ENCODE measurements around the gene CMYA5.
"Not testable (repeated sequence)": the region's sequence is repeated elsewhere in the genome, so short reads cannot be mapped to it uniquely, and the experiment has no call there.

CMYA5 gene

GRCh38 chr5:79689541-79690466, at the start of gene CMYA5:
Gene CMYA5 (plus strand): TSS chr5:79689836. CDS start chr5:79689908, 72 bp downstream.
- DNase-seq = no peak

- no peak for DNase-seq
Observed at GRCh38 chr5:79640571-79641055, 49.0 kb upstream of the CMYA5 start.

GRCh38 chr5:79641414-79641813, 48.2 kb upstream of the CMYA5 start:
- DNase-seq = no peak

- DNase-seq = no peak
Observed at GRCh38 chr5:79642210-79642609, 47.4 kb upstream of the CMYA5 start.

- no peak for DNase-seq
Observed at GRCh38 chr5:79653843-79654242, 35.8 kb upstream of the CMYA5 start.

GRCh38 chr5:79663212-79663611, 26.4 kb upstream of the CMYA5 start:
- DNase-seq = no peak

- DNase-seq = no peak
Observed at GRCh38 chr5:79666758-79667157, 22.9 kb upstream of the CMYA5 start.

GRCh38 chr5:79672392-79672791, 17.2 kb upstream of the CMYA5 start:
- DNase-seq = no peak

GRCh38 chr5:79676354-79676753, 13.3 kb upstream of the CMYA5 start:
- DNase-seq = not testable (repeated sequence)

GRCh38 chr5:79682102-79682501, 7.5 kb upstream of the CMYA5 start:
- not testable (repeated sequence) for DNase-seq

GRCh38 chr5:79684782-79685181, 4.9 kb upstream of the CMYA5 start:
- no peak for DNase-seq

- DNase-seq = no peak
Observed at GRCh38 chr5:79685627-79686026, 4.0 kb upstream of the CMYA5 start.

- no peak for DNase-seq
Observed at GRCh38 chr5:79686799-79687198, 2.8 kb upstream of the CMYA5 start.

GRCh38 chr5:79687889-79688288, 1.7 kb upstream of the CMYA5 start:
- DNase-seq = no peak

GRCh38 chr5:79691007-79691406, 1.4 kb downstream of the CMYA5 start:
- no peak for DNase-seq

- no peak for DNase-seq
Observed at GRCh38 chr5:79692596-79692995, 3.0 kb downstream of the CMYA5 start.

- no peak for DNase-seq
Observed at GRCh38 chr5:79694183-79694582, 4.5 kb downstream of the CMYA5 start.

- no peak for DNase-seq
Observed at GRCh38 chr5:79694652-79695051, 5.0 kb downstream of the CMYA5 start.

GRCh38 chr5:79695526-79695925, 5.9 kb downstream of the CMYA5 start:
- no peak for DNase-seq

GRCh38 chr5:79697222-79698170, 7.9 kb downstream of the CMYA5 start:
- DNase-seq = no peak

GRCh38 chr5:79699763-79700400, 10.2 kb downstream of the CMYA5 start:
- DNase-seq = no peak

- DNase-seq = no peak
Observed at GRCh38 chr5:79702606-79703380, 13.2 kb downstream of the CMYA5 start.

Data from NCI-H526 treated with DMSO at 0.1 percent for 48 hours (cell line).